DOHH2 (cell line): ENCODE measurements around the gene NSDHL.

Source experiments
- CTCF ChIP-seq: fragments of 200-600 bp; sonication (generic); IDR thresholded peaks from one replicate; pipeline ENCODE4 v1.5.1; 2014; ENCODE audit warnings: antibody characterized with exemption, mild to moderate bottlenecking, low read depth, low read length; ENCODE audit not compliant: poor library complexity, severe bottlenecking
- EZH2phosphoT487 ChIP-seq: fragments of 200-600 bp; sonication (generic); IDR thresholded peaks from 2 replicates; pipeline ENCODE4 v1.6.1; 2017; ENCODE audit warnings: borderline replicate concordance, mild to moderate bottlenecking, antibody characterized with exemption, low read length, moderate library complexity, mixed read lengths

- TF ChIP-seq CTCF (no peak), EZH2phosphoT487 (no peak)
Observed at GRCh38 chrX:152833378-152833777, 2.5 kb downstream of the NSDHL start.
